ENCODE results near the gene ADAT3.
A peak's percentile ranks its signal among the peaks of the same experiment; 100 is the strongest.
"Not testable (repeated sequence)": the region's sequence is repeated elsewhere in the genome, so short reads cannot be mapped to it uniquely, and the experiment has no call there.

The ADAT3 gene

GRCh38 chr19:1868971-1869370 lies 36.2 kb upstream of the ADAT3 start:
- no peak for TF ChIP-seq CTCF (IDR thresholded peaks at IDR 0.05; ENCODE audit: insufficient read depth, low read depth, low read length, missing control alignments)
- DNase-seq (ENCODE audit: low read depth) = no peak
- H3K4me3 ChIP-seq (ENCODE audit: low read length) = no peak overlapping the region

- no peak for DNase-seq (ENCODE audit: low read depth)
- no peak overlapping the region for H3K4me3 ChIP-seq (ENCODE audit: low read length)
Measured at GRCh38 chr19:1871140-1871597, 34.0 kb upstream of the ADAT3 start.

GRCh38 chr19:1871630-1872029 lies 33.6 kb upstream of the ADAT3 start:
- DNase-seq (ENCODE audit: low read depth) = no peak
- no peak for TF ChIP-seq CTCF (IDR thresholded peaks at IDR 0.05; ENCODE audit: insufficient read depth, low read depth, low read length, missing control alignments)
- H3K4me3 ChIP-seq (ENCODE audit: low read length) = no peak overlapping the region

More at GRCh38 chr19:1871140-1871597, 34.0 kb upstream of the ADAT3 start:
- no peak for TF ChIP-seq CTCF (IDR thresholded peaks at IDR 0.05; ENCODE audit: insufficient read depth, low read depth, low read length, missing control alignments)

- no peak for DNase-seq (ENCODE audit: low read depth)
- TF ChIP-seq CTCF (IDR thresholded peaks at IDR 0.05; ENCODE audit: insufficient read depth, low read depth, low read length, missing control alignments) = no peak
- H3K4me3 ChIP-seq (ENCODE audit: low read length) = no peak overlapping the region
Measured at GRCh38 chr19:1872807-1873523, 32.2 kb upstream of the ADAT3 start.

GRCh38 chr19:1873524-1874473 lies 31.4 kb upstream of the ADAT3 start:
- DNase-seq (ENCODE audit: low read depth) = no peak
- H3K4me3 ChIP-seq (ENCODE audit: low read length) = peak overlapping the region; percentile 91
- TF ChIP-seq CTCF (IDR thresholded peaks at IDR 0.05; ENCODE audit: insufficient read depth, low read depth, low read length, missing control alignments) = no peak

- TF ChIP-seq CTCF (IDR thresholded peaks at IDR 0.05; ENCODE audit: insufficient read depth, low read depth, low read length, missing control alignments) = no peak
- DNase-seq (ENCODE audit: low read depth) = peak; percentile 24
- peak overlapping the region; percentile 91 for H3K4me3 ChIP-seq (ENCODE audit: low read length)
Measured at GRCh38 chr19:1874554-1875185, 30.5 kb upstream of the ADAT3 start.

- peak overlapping the region; percentile 91 for H3K4me3 ChIP-seq (ENCODE audit: low read length)
- not testable (repeated sequence) for DNase-seq (ENCODE audit: low read depth)
Measured at GRCh38 chr19:1875265-1875645, 29.9 kb upstream of the ADAT3 start.
